ENCODE measurements around the gene CHMP1A.

CHMP1A gene

DNA sequence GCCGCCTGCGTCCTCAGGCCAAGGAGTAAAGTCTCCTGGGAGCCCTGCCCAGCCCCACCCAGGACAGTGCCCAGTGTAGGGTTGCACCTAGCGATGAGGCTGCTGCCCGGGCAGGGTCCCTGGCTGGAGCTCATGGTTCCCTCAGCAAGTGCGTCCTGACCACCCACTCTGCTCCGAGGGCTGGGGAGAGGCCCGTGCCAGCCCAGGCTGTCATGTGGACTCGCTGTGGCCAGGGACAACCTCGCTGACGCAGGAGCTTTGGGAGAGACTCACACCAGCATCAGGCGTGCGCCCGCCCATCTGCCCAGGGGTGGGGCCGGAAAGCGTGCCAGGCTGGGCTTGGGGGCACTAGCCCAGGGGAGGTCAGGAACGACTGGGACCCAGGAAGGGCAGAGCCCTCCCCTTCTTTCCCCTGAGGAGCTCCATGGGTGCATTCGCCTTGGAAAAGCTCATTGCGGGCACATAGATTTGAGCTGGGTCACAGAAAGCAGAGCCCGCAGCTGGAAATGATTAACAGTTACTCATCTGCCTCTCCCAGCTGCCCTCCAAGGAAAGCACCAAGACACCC, 24.4 kb downstream of the CHMP1A start:
- H3K4me1 Mint-ChIP-seq (ENCODE audit: low read depth): no peaks in the 10 kb centered on the region
- no peak overlapping the region for H3K4me3 Mint-ChIP-seq
- no peaks in the 10 kb centered on the region for H3K9me3 Mint-ChIP-seq (ENCODE audit: low read depth)
- H3K27ac Mint-ChIP-seq: no peak overlapping the region
- no peaks in the 10 kb centered on the region for H3K27me3 Mint-ChIP-seq
- no peaks in the 10 kb centered on the region for H3K36me3 Mint-ChIP-seq

GRCh38 chr16:89629827-89630610, 27.5 kb downstream of the CHMP1A start:
- peaks cover 4% of the 10 kb centered on the region for H3K27me3 Mint-ChIP-seq
- no peaks in the 10 kb centered on the region for H3K36me3 Mint-ChIP-seq
- H3K4me1 Mint-ChIP-seq (ENCODE audit: low read depth): no peaks in the 10 kb centered on the region
- H3K27ac Mint-ChIP-seq: no peak overlapping the region
- H3K4me3 Mint-ChIP-seq: no peak overlapping the region
- H3K9me3 Mint-ChIP-seq (ENCODE audit: low read depth): no peaks in the 10 kb centered on the region

GRCh38 chr16:89624777-89625761, 32.4 kb downstream of the CHMP1A start:
- Mint-ChIP-seq H3K27me3 (peaks cover 9% of the 10 kb centered on the region), H3K4me1 (ENCODE audit: low read depth) (no peaks in the 10 kb centered on the region), H3K27ac (no peak overlapping the region), H3K4me3 (no peak overlapping the region), H3K9me3 (ENCODE audit: low read depth) (no peaks in the 10 kb centered on the region), H3K36me3 (no peaks in the 10 kb centered on the region)

- no peaks in the 10 kb centered on the region for H3K9me3 Mint-ChIP-seq (ENCODE audit: low read depth)
- no peak overlapping the region for H3K4me3 Mint-ChIP-seq
- H3K36me3 Mint-ChIP-seq: no peaks in the 10 kb centered on the region
- H3K4me1 Mint-ChIP-seq (ENCODE audit: low read depth): no peaks in the 10 kb centered on the region
- no peak overlapping the region for H3K27ac Mint-ChIP-seq
- H3K27me3 Mint-ChIP-seq: peaks cover 9% of the 10 kb centered on the region
Measured at GRCh38 chr16:89623511-89624261, 33.8 kb downstream of the CHMP1A start.

DNA sequence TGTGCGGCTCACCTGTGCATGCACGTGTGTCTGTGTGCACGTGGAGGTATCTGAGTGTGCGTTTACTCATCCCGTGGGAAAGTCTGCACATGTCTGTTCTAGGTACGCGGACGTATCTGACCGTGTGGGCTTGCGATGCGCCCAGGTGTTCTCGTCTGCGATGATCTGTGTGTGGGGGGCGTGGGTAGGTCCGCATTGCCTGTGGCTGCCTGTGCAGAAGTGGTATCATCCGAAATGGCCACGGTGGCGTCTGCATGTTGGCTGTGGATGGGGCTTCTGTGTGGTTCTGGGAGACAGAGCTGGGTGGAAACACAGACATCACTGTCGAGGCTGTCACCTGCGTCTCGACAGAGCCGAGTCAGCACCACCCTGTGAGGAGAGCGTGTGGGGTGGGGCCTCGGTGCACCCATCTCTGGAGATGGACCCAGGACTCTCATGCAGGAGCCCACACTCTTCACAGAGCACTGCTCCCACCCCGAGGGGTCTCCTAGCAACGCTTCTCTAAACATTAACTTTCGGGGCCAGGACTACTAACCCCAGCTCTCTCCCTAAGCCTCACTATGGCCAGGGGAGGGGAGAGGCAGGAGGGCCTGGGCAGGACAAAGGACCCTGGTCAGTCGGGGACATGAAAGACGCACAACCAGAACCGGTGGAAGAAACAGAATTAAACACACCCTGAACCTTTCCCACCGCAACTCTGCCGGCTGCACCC, 35.7 kb downstream of the CHMP1A start:
- no peaks in the 10 kb centered on the region for H3K9me3 Mint-ChIP-seq (ENCODE audit: low read depth)
- peaks cover 4% of the 10 kb centered on the region for H3K4me1 Mint-ChIP-seq (ENCODE audit: low read depth)
- no peak overlapping the region for H3K27ac Mint-ChIP-seq
- no peaks in the 10 kb centered on the region for H3K36me3 Mint-ChIP-seq
- H3K27me3 Mint-ChIP-seq: peaks cover 9% of the 10 kb centered on the region
- no peak overlapping the region for H3K4me3 Mint-ChIP-seq

DNA sequence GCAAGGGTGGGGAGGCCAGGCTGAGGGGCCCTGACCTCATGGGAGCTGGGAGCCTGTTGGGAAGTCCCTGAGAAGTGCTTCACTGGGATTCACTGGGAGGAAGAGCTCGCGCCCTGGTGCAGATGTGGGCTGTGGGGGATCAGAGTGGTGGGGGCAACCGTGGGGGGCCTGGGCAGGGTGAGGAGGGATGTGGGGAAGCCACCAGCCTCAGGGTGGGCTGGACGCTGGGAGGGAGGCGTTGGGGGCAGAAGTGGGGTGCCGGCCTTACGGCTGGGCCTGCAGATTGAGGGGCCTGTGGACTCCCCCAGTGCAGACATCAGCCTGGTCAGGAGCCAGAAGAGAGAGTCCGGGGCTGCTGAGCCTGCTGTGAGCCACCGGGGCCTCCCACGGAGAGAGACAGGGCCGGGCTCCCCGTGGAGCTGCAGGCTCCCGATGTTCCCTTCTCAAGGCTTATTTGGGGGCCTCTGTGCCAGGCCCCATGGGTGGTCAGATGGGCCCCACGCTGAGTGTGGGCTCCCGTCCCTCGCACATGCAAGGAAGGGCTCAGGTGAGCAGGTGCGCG, 36.3 kb downstream of the CHMP1A start:
- peaks cover 11% of the 10 kb centered on the region for H3K4me1 Mint-ChIP-seq (ENCODE audit: low read depth)
- peaks cover 9% of the 10 kb centered on the region for H3K27me3 Mint-ChIP-seq
- H3K36me3 Mint-ChIP-seq: no peaks in the 10 kb centered on the region
- no peaks in the 10 kb centered on the region for H3K9me3 Mint-ChIP-seq (ENCODE audit: low read depth)
- H3K27ac Mint-ChIP-seq: no peak overlapping the region
- no peak overlapping the region for H3K4me3 Mint-ChIP-seq

DNA sequence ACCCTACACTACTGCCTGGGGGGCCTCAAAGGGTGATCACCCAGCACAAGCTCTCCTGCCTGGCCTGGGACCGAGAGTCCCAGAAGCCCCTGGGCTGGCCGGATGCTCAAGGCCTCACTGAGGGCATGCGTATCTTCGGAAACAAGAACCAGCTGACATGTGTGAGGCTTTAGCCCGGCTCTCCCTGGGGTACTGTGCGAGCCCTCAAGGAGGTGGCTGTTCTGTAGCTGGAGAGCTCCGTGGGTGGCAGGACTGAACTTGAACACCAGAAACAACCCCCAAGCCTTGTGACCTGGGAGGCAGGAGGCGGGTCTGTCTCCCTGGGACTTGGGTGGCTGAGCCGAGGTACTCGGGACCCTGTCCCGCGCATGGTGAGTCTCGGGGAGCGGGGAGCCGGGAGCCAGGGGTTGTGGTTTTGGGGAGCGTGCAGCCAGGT, 37.1 kb downstream of the CHMP1A start:
- peaks cover 13% of the 10 kb centered on the region for H3K4me1 Mint-ChIP-seq (ENCODE audit: low read depth)
- no peaks in the 10 kb centered on the region for H3K36me3 Mint-ChIP-seq
- no peak overlapping the region for H3K27ac Mint-ChIP-seq
- no peak overlapping the region for H3K4me3 Mint-ChIP-seq
- peaks cover 9% of the 10 kb centered on the region for H3K27me3 Mint-ChIP-seq
- H3K9me3 Mint-ChIP-seq (ENCODE audit: low read depth): no peaks in the 10 kb centered on the region

GRCh38 chr16:89619840-89620239, 37.7 kb downstream of the CHMP1A start:
- Mint-ChIP-seq H3K36me3 (no peaks in the 10 kb centered on the region), H3K4me3 (no peak overlapping the region), H3K27me3 (peaks cover 5% of the 10 kb centered on the region), H3K4me1 (ENCODE audit: low read depth) (peaks cover 13% of the 10 kb centered on the region), H3K9me3 (ENCODE audit: low read depth) (no peaks in the 10 kb centered on the region), H3K27ac (no peak overlapping the region)

GRCh38 chr16:89618109-89618998, 39.2 kb downstream of the CHMP1A start:
- H3K4me3 Mint-ChIP-seq: no peak overlapping the region
- no peaks in the 10 kb centered on the region for H3K36me3 Mint-ChIP-seq
- H3K4me1 Mint-ChIP-seq (ENCODE audit: low read depth): peaks cover 13% of the 10 kb centered on the region
- no peaks in the 10 kb centered on the region for H3K9me3 Mint-ChIP-seq (ENCODE audit: low read depth)
- H3K27ac Mint-ChIP-seq: no peak overlapping the region
- H3K27me3 Mint-ChIP-seq: no peaks in the 10 kb centered on the region

- peak overlapping the region; percentile 39 for H3K4me3 Mint-ChIP-seq
- H3K4me1 Mint-ChIP-seq (ENCODE audit: low read depth): peaks cover 13% of the 10 kb centered on the region
- H3K27me3 Mint-ChIP-seq: no peaks in the 10 kb centered on the region
- H3K9me3 Mint-ChIP-seq (ENCODE audit: low read depth): no peaks in the 10 kb centered on the region
- H3K36me3 Mint-ChIP-seq: no peaks in the 10 kb centered on the region
- no peak overlapping the region for H3K27ac Mint-ChIP-seq
Measured at GRCh38 chr16:89617036-89617435, 40.5 kb downstream of the CHMP1A start.

DNA sequence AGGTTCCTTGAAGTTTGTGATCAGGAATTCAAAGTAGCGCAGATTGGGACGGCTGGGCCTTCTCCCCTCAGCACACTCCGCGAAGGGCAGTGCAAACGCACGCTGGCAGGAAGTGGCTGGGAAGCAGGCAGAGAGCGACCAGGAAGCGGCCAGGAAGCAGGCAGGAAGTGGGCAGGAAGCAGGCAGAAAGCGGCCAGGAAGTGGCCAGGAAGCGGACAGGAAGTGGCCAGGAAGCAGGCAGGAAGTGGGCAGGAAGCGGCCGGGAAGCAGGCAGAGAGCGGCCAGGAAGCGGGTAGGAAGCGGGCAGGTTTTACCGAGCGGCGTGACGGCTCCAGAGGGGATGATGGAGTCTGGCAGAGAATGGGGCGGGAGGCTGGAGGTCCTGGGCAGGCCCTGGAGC, 40.9 kb downstream of the CHMP1A start:
- Mint-ChIP-seq H3K27ac (no peak overlapping the region), H3K9me3 (ENCODE audit: low read depth) (no peaks in the 10 kb centered on the region), H3K4me3 (peak overlapping the region; percentile 39), H3K4me1 (ENCODE audit: low read depth) (peaks cover 13% of the 10 kb centered on the region), H3K27me3 (no peaks in the 10 kb centered on the region), H3K36me3 (no peaks in the 10 kb centered on the region)

DNA sequence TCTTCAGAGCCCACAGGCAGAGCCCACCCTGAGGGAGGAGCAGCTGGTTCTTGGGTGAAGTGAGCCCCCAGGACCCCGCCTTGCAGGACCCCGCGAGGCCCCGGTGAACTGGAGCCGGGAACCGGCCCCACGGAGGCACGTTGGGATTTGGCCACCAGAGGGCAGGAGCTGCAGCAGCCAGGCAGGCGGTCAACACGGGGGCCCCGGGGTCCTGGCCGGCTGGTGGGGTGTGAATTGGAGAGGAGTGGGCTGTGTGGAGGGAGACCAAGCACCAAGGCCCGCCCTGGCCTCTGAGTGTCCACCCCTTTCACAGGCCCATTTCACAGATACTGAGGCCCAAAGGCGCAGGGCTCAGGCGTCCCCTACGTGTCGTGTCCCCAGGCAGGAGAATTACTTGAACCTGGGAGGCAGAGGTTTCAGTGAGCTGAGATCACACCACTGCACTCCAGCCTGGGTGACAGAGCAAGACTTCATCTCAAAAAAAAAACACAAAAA, 41.9 kb downstream of the CHMP1A start:
- H3K27me3 Mint-ChIP-seq: no peaks in the 10 kb centered on the region
- no peak overlapping the region for H3K27ac Mint-ChIP-seq
- H3K4me3 Mint-ChIP-seq: no peak overlapping the region
- peaks cover 13% of the 10 kb centered on the region for H3K4me1 Mint-ChIP-seq (ENCODE audit: low read depth)
- no peaks in the 10 kb centered on the region for H3K9me3 Mint-ChIP-seq (ENCODE audit: low read depth)
- no peaks in the 10 kb centered on the region for H3K36me3 Mint-ChIP-seq

DNA sequence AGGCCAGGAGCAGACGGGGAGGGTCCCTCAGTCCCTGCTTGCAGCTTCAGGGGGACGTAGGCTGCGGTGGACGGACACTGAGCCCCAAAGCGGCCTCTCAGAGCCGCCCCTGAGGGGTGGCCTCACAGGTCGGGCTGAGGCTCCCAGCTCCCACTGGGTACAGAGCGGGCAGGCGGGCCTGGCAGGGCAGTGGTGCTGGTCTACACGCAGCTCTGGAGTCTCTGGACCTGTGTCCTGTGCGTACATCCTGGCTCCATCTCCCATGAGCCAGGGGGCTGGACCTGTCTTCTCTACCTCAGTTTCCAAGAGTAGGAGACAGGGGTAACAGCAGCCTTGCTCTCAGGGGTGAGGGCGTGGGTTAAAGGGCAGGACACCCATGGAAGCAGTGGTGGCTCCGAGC, 42.3 kb downstream of the CHMP1A start:
- peaks cover 13% of the 10 kb centered on the region for H3K4me1 Mint-ChIP-seq (ENCODE audit: low read depth)
- no peak overlapping the region for H3K4me3 Mint-ChIP-seq
- H3K27ac Mint-ChIP-seq: no peak overlapping the region
- H3K9me3 Mint-ChIP-seq (ENCODE audit: low read depth): no peaks in the 10 kb centered on the region
- no peaks in the 10 kb centered on the region for H3K36me3 Mint-ChIP-seq
- no peaks in the 10 kb centered on the region for H3K27me3 Mint-ChIP-seq
